ENCODE data around the gene ACO2. TPM values are rescaled to one million over a fixed set of nuclear protein-coding genes. Genes with fewer than 3 reads are reported as not detected.
A peak's percentile ranks its signal among the peaks of the same experiment; 100 is the strongest.

Gene ACO2
- total RNA-seq, 1 donor from 2014 or later, result 62.4 TPM

- Mint-ChIP-seq H3K36me3 (ENCODE audit: low read depth) (no peaks in the 10 kb centered on the region), H3K27ac (ENCODE audit: unreplicated experiment) (peak overlapping the region; percentile 19)
Observed at GRCh38 chr22:41478473-41478872, 9.6 kb downstream of the ACO2 start.

GRCh38 chr22:41478891-41479521 is 10.1 kb downstream of the ACO2 start:
- H3K36me3 Mint-ChIP-seq (ENCODE audit: low read depth), result no peaks in the 10 kb centered on the region
- no peak overlapping the region for H3K4me3 Mint-ChIP-seq (ENCODE audit: unreplicated experiment)
- H3K27me3 Mint-ChIP-seq (ENCODE audit: low read depth), result no peaks in the 10 kb centered on the region
- TF ChIP-seq CTCF (IDR thresholded peaks at IDR 0.05), result no peak
- peak overlapping the region; percentile 90 for H3K27ac Mint-ChIP-seq (ENCODE audit: unreplicated experiment)
- no peaks in the 10 kb centered on the region for H3K9me3 Mint-ChIP-seq (ENCODE audit: low read depth)
- peaks cover 52% of the 10 kb centered on the region for H3K4me1 Mint-ChIP-seq (ENCODE audit: low read depth)
- DNase-seq (ENCODE audit: low spot score), result peak; percentile 22

More at GRCh38 chr22:41478473-41478872, 9.6 kb downstream of the ACO2 start:
- no peak for TF ChIP-seq CTCF (IDR thresholded peaks at IDR 0.05)
- Mint-ChIP-seq H3K4me1 (ENCODE audit: low read depth) (peaks cover 47% of the 10 kb centered on the region), H3K9me3 (ENCODE audit: low read depth) (no peaks in the 10 kb centered on the region), H3K4me3 (ENCODE audit: unreplicated experiment) (no peak overlapping the region), H3K27me3 (ENCODE audit: low read depth) (no peaks in the 10 kb centered on the region)
- no peak for DNase-seq (ENCODE audit: low spot score)

- H3K9me3 Mint-ChIP-seq (ENCODE audit: low read depth), result no peaks in the 10 kb centered on the region
- no peak overlapping the region for H3K4me3 Mint-ChIP-seq (ENCODE audit: unreplicated experiment)
- H3K4me1 Mint-ChIP-seq (ENCODE audit: low read depth), result peaks cover 54% of the 10 kb centered on the region
- H3K27ac Mint-ChIP-seq (ENCODE audit: unreplicated experiment), result peak overlapping the region; percentile 90
- H3K36me3 Mint-ChIP-seq (ENCODE audit: low read depth), result no peaks in the 10 kb centered on the region
- peak; percentile 49 for TF ChIP-seq CTCF (IDR thresholded peaks at IDR 0.05)
- DNase-seq (ENCODE audit: low spot score), result peak; percentile 17
- H3K27me3 Mint-ChIP-seq (ENCODE audit: low read depth), result no peaks in the 10 kb centered on the region
Observed at GRCh38 chr22:41479671-41480396, 10.9 kb downstream of the ACO2 start.

GRCh38 chr22:41480397-41480735 is 11.4 kb downstream of the ACO2 start:
- H3K4me3 Mint-ChIP-seq (ENCODE audit: unreplicated experiment), result no peak overlapping the region

More at GRCh38 chr22:41480397-41480735, 11.4 kb downstream of the ACO2 start:
- Mint-ChIP-seq H3K27ac (ENCODE audit: unreplicated experiment) (peak overlapping the region; percentile 90), H3K4me1 (ENCODE audit: low read depth) (peaks cover 54% of the 10 kb centered on the region), H3K27me3 (ENCODE audit: low read depth) (no peaks in the 10 kb centered on the region), H3K36me3 (ENCODE audit: low read depth) (no peaks in the 10 kb centered on the region), H3K9me3 (ENCODE audit: low read depth) (no peaks in the 10 kb centered on the region)
- peak; percentile 5 for DNase-seq (ENCODE audit: low spot score)
- no peak for TF ChIP-seq CTCF (IDR thresholded peaks at IDR 0.05)

All from chondrocyte (in vitro differentiated cells).